GM12878 (cell line): ENCODE measurements around the gene CDK11A. TPM values are rescaled to one million over a fixed set of nuclear protein-coding genes. Genes with fewer than 3 reads are reported as not detected.

Experiments
- ATAC-seq: fragments of 200-7000 bp; cut with Tn5 transposase; 3 replicates; pipeline ENCODE4 v1.9.1; 2020; ENCODE audit warnings: mild to moderate bottlenecking, moderate library complexity
- BruUV-seq: library from RNA; stranded (reverse); fragments of 400-500 nt; replicated peaks from 2 replicates; lab custom pipeline; 2021; lab: Mats Ljungman, UMichigan
- CTCF ChIA-PET: fragments of 300-600 bp; sonication (Branson Sonifier 250); formaldehyde crosslinking; extraction: SDS; loops from one replicate; lab custom pipeline; 2021; ENCODE audit warnings: inconsistent platforms; lab: Yijun Ruan, JAX
- POLR2A ChIA-PET: fragments of 350-600 bp; formaldehyde crosslinking; extraction: SDS; loops from one replicate; lab custom pipeline; 2021; ENCODE audit warnings: inconsistent platforms; lab: Charles Lee
- RAD21 ChIA-PET: fragments of 300-600 bp; sonication (Branson Sonifier 250); formaldehyde crosslinking; loops from one replicate; lab custom pipeline; 2023; ENCODE audit warnings: antibody characterized with exemption; ENCODE audit not compliant: unreplicated experiment; lab: Charles Lee
- SMC1A ChIA-PET: fragments of 300-600 bp; sonication (Branson Sonifier 250); formaldehyde crosslinking; loops from one replicate; lab custom pipeline; 2023; ENCODE audit not compliant: unreplicated experiment, uncharacterized antibody; lab: Charles Lee
- DNase-seq: peaks from one replicate; pipeline ENCODE4 v3.0.0-alpha.2; 2011; ENCODE audit warnings: low read depth, low spot score
- FAIRE-seq: peaks from 3 replicates; lab custom pipeline; 2011; peaks lifted over from hg19 to GRCh38; lab: Jason Lieb, UNC
- H2AFZ ChIP-seq: 2 replicates; pipeline ENCODE4 v1.6.0; 2011; ENCODE audit warnings: low read depth, low read length, control low read depth; ENCODE audit not compliant: control insufficient read depth
- H3K27ac ChIP-seq: 2 replicates; pipeline ENCODE4 v1.5.1; 2011; ENCODE audit warnings: control low read depth; ENCODE audit not compliant: control insufficient read depth, insufficient read depth
- H3K27me3 ChIP-seq, 2 experiments: replicated peaks in 1 of 2; 2 replicates each; pipeline versions ENCODE4 v1.6.0 to v1.6.1; 2011; ENCODE audit warnings: low read length in 1 of 2; ENCODE audit not compliant: control insufficient read depth in 2 of 2, insufficient read depth in 2 of 2
- H3K36me3 ChIP-seq, 2 experiments: 2 replicates each; pipeline ENCODE4 v1.5.1; 2011; ENCODE audit warnings: low read length in 1 of 2; ENCODE audit not compliant: control insufficient read depth in 2 of 2, insufficient read depth in 2 of 2
- H3K4me1 ChIP-seq: 2 replicates; pipeline ENCODE4 v1.6.1; 2011; ENCODE audit warnings: mild to moderate bottlenecking, low read length, moderate library complexity, mixed read lengths; ENCODE audit not compliant: control insufficient read depth, insufficient read depth
- H3K4me2 ChIP-seq: 2 replicates; pipeline ENCODE4 v1.6.0; 2011; ENCODE audit warnings: control low read depth; ENCODE audit not compliant: control insufficient read depth, insufficient read depth
- H3K4me3 ChIP-seq: fragments of 200-600 bp; sonication (generic); 2 replicates; pipeline ENCODE4 v1.5.1; 2016
- H3K79me2 ChIP-seq: 2 replicates; pipeline ENCODE4 v1.6.0; 2011; ENCODE audit warnings: low read length; ENCODE audit not compliant: control insufficient read depth, insufficient read depth
- H3K9ac ChIP-seq: 2 replicates; pipeline ENCODE4 v1.8.0; 2011; ENCODE audit warnings: low read length, control low read depth, mixed read lengths; ENCODE audit not compliant: control insufficient read depth, insufficient read depth
- H3K9me3 ChIP-seq: replicated peaks from 3 replicates; pipeline ENCODE4 v1.5.1; 2011; ENCODE audit warnings: mild to moderate bottlenecking, low read length; ENCODE audit not compliant: control insufficient read depth, insufficient read depth
- H4K20me1 ChIP-seq: 2 replicates; pipeline ENCODE4 v1.6.0; 2011; ENCODE audit not compliant: control insufficient read depth, insufficient read depth
- BCL3 ChIP-seq: IDR thresholded peaks from 2 replicates; pipeline ENCODE4 v1.6.1; 2011; ENCODE audit warnings: borderline replicate concordance, low read depth, mild to moderate bottlenecking, moderate library complexity, low read length; ENCODE audit not compliant: insufficient read depth, poor library complexity, severe bottlenecking
- HDAC2 ChIP-seq: fragments of 200-600 bp; sonication (generic); IDR thresholded peaks from 2 replicates; pipeline ENCODE4 v1.6.1; 2017
- HDGF ChIP-seq: fragments of 450-650 bp; IDR thresholded peaks from 2 replicates; pipeline ENCODE4 v1.6.1; 2016; ENCODE audit warnings: antibody characterized with exemption
- IRF4 ChIP-seq: IDR thresholded peaks from 2 replicates; pipeline ENCODE4 v1.6.1; 2011; ENCODE audit warnings: low read depth, low read length
- JUNB ChIP-seq: IDR thresholded peaks from 2 replicates; pipeline ENCODE4 v1.6.1; 2016; ENCODE audit warnings: antibody characterized with exemption, mild to moderate bottlenecking
- KAT2A ChIP-seq: conservative IDR thresholded peaks from 2 replicates; pipeline ENCODE4 v1.6.1; 2011; ENCODE audit warnings: low read depth, low read length; ENCODE audit not compliant: control insufficient read depth
- TARDBP ChIP-seq: IDR thresholded peaks from 2 replicates; pipeline ENCODE4 v1.6.1; 2016; ENCODE audit warnings: borderline replicate concordance
- TCF7 ChIP-seq: IDR thresholded peaks from 2 replicates; pipeline ENCODE4 v1.6.1; 2014; ENCODE audit warnings: antibody characterized with exemption, borderline replicate concordance
- YBX1 ChIP-seq: fragments of 450-650 bp; IDR thresholded peaks from 2 replicates; pipeline ENCODE4 v1.6.1; 2016; ENCODE audit warnings: antibody characterized with exemption
- WGBS: methylation state at CpG from one replicate; pipeline ENCODE4 v1.1.6; 2016; ENCODE audit warnings: low lambda C conversion rate; ENCODE audit not compliant: insufficient replicate concordance, insufficient coverage; ENCODE audit errors: missing lambda C conversion rate; 5-methylcytosine and 5-hydroxymethylcytosine counted together
- in situ Hi-C: fragments of 300-500 bp; cut with MboI; formaldehyde crosslinking; loops from 9 replicates; pipeline ENCODE4 v1.14.3; 2018; ENCODE audit warnings: mixed read lengths
- intact Hi-C: fragments of 100-400 bp; cut with micrococcal nuclease; formaldehyde crosslinking; loops from one replicate; pipeline ENCODE4 v1.14.2; 2022; ENCODE audit not compliant: unreplicated experiment
- polyA plus RNA-seq, 11 experiments: library from polyadenylated mRNA; depleted of rRNA in 4 of 11; unstranded in 6 of 11; stranded (reverse) in 5 of 11; fragments of >200 nt; fragmentation: Nextera tagmentation in 4 of 11; fragmentation: Illumina TruSeq in 1 of 11; extraction: Ambion mirVana in 4 of 11; extraction: Trizol in 1 of 11; gene quantifications; 1 replicate in 1 of 11; 2 replicates in 10 of 11; pipeline versions ENCODE4 v1.2.1 to v1.2.3, GENCODE V29; 2011 to 2016; ENCODE audit warnings: inconsistent platforms in 2 of 11, missing spikeins in 2 of 11, low read depth in 1 of 11
- total RNA-seq, 4 experiments: library from RNA; depleted of rRNA in 3 of 4; stranded (reverse); fragments of >200 nt in 3 of 4; fragmentation: Illumina TruSeq in 1 of 4; extraction: Trizol in 1 of 4; gene quantifications; 2 replicates each; pipeline versions ENCODE4 v1.2.1 to v1.2.3, GENCODE V29; 2013 to 2021
- TF ChIP-seq, protein P1 (sequence below): fragments of 450-650 bp; IDR thresholded peaks from 2 replicates; pipeline ENCODE4 v1.6.1; 2016; ENCODE audit warnings: mild to moderate bottlenecking
- TF ChIP-seq, protein P2 (sequence below): IDR thresholded peaks from 2 replicates; pipeline ENCODE4 v1.6.1; 2012; ENCODE audit warnings: low read length, inconsistent platforms
- TF ChIP-seq, protein P3 (sequence below): IDR thresholded peaks from 2 replicates; pipeline ENCODE4 v1.6.1; 2012; ENCODE audit warnings: low read depth, low read length, improper control_type of control experiment
- TF ChIP-seq, protein P4 (sequence below): IDR thresholded peaks from 2 replicates; pipeline ENCODE4 v1.6.1; 2012; ENCODE audit warnings: mild to moderate bottlenecking, low read depth, low read length

CDK11A gene
- total and polyA plus RNA-seq, 10 of the 15 experiments (the other 5 are each of a cell fraction or from before 2014, with no cell fraction given) = 5.1 to 46.0 (median 25.9) TPM

- peaks cover 0 to 6% of the 10 kb centered on the region in 2 experiments; a peak in 1 of 4 replicates for H3K36me3 ChIP-seq
- WGBS = 91% methylated on average over 26 of the region's 26 CpGs
- ChIA-PET SMC1A (no interaction called here), RAD21 (no interaction called here), CTCF (no interaction called here), POLR2A (interaction anchor here (1.3 kb wide), 1 partner anchor 14 kb away, joined by 3 read pairs; no protein-coding TSS in a partner anchor)
- no peaks in the 10 kb centered on the region for H4K20me1 ChIP-seq
- FAIRE-seq (no peak), DNase-seq (no peak), ATAC-seq (no peak)
- intact Hi-C loops (no loop called here), in situ Hi-C loops (no loop called here)
- no peak overlapping the region for H3K4me2 ChIP-seq
- no peak overlapping the region for H3K9ac ChIP-seq
- no peak overlapping the region for H3K4me3 ChIP-seq
- H3K79me2 ChIP-seq = peaks cover 21% of the 10 kb centered on the region
- no peak overlapping the region for H2AFZ ChIP-seq
- H3K27me3 ChIP-seq = no peaks in the 10 kb centered on the region
- no TSS peak for BruUV-seq
- no peaks in the 10 kb centered on the region for H3K9me3 ChIP-seq
- H3K4me1 ChIP-seq = peaks cover 12% of the 10 kb centered on the region
- no peak overlapping the region for H3K27ac ChIP-seq
- TF ChIP-seq KAT2A = no peak
- no peak for TF ChIP-seq BCL3
- no peak for TF ChIP-seq HDAC2
- TF ChIP-seq JUNB = no peak
- TF ChIP-seq, protein P1, sequence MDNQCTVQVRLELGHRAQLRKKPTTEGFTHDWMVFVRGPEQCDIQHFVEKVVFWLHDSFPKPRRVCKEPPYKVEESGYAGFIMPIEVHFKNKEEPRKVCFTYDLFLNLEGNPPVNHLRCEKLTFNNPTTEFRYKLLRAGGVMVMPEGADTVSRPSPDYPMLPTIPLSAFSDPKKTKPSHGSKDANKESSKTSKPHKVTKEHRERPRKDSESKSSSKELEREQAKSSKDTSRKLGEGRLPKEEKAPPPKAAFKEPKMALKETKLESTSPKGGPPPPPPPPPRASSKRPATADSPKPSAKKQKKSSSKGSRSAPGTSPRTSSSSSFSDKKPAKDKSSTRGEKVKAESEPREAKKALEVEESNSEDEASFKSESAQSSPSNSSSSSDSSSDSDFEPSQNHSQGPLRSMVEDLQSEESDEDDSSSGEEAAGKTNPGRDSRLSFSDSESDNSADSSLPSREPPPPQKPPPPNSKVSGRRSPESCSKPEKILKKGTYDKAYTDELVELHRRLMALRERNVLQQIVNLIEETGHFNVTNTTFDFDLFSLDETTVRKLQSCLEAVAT = no peak
- no peak for TF ChIP-seq YBX1
- TF ChIP-seq IRF4 = no peak
- TF ChIP-seq, protein P2, sequence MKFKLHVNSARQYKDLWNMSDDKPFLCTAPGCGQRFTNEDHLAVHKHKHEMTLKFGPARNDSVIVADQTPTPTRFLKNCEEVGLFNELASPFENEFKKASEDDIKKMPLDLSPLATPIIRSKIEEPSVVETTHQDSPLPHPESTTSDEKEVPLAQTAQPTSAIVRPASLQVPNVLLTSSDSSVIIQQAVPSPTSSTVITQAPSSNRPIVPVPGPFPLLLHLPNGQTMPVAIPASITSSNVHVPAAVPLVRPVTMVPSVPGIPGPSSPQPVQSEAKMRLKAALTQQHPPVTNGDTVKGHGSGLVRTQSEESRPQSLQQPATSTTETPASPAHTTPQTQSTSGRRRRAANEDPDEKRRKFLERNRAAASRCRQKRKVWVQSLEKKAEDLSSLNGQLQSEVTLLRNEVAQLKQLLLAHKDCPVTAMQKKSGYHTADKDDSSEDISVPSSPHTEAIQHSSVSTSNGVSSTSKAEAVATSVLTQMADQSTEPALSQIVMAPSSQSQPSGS = no peak
- TF ChIP-seq, protein P3, sequence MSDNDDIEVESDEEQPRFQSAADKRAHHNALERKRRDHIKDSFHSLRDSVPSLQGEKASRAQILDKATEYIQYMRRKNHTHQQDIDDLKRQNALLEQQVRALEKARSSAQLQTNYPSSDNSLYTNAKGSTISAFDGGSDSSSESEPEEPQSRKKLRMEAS = no peak
- TF ChIP-seq TARDBP = no peak
- TF ChIP-seq HDGF = no peak
- TF ChIP-seq, protein P4, sequence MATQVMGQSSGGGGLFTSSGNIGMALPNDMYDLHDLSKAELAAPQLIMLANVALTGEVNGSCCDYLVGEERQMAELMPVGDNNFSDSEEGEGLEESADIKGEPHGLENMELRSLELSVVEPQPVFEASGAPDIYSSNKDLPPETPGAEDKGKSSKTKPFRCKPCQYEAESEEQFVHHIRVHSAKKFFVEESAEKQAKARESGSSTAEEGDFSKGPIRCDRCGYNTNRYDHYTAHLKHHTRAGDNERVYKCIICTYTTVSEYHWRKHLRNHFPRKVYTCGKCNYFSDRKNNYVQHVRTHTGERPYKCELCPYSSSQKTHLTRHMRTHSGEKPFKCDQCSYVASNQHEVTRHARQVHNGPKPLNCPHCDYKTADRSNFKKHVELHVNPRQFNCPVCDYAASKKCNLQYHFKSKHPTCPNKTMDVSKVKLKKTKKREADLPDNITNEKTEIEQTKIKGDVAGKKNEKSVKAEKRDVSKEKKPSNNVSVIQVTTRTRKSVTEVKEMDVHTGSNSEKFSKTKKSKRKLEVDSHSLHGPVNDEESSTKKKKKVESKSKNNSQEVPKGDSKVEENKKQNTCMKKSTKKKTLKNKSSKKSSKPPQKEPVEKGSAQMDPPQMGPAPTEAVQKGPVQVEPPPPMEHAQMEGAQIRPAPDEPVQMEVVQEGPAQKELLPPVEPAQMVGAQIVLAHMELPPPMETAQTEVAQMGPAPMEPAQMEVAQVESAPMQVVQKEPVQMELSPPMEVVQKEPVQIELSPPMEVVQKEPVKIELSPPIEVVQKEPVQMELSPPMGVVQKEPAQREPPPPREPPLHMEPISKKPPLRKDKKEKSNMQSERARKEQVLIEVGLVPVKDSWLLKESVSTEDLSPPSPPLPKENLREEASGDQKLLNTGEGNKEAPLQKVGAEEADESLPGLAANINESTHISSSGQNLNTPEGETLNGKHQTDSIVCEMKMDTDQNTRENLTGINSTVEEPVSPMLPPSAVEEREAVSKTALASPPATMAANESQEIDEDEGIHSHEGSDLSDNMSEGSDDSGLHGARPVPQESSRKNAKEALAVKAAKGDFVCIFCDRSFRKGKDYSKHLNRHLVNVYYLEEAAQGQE = no peak
- no peak for TF ChIP-seq TCF7
Measured at GRCh38 chr1:1683104-1683905, 40.9 kb downstream of the CDK11A start.
